Islet of Langerhans (tissue), 1 donor: ENCODE measurements around the gene MYADML2.
A peak's percentile ranks its signal among the peaks of the same experiment; 100 is the strongest.

ENCODE experiments used
- FAIRE-seq: peaks from one replicate; lab custom pipeline; 2011; peaks lifted over from hg19 to GRCh38; lab: Jason Lieb, UNC

MYADML2 gene

GRCh38 chr17:81935709-81936084 is 11.3 kb downstream of the MYADML2 start:
- no peak for FAIRE-seq

- FAIRE-seq, result no peak
These were observed 12.0 kb downstream of the MYADML2 start for GRCh38 chr17:81934850-81935708.

GRCh38 chr17:81934098-81934757 is 12.8 kb downstream of the MYADML2 start:
- no peak for FAIRE-seq

- FAIRE-seq, result no peak
These were observed 13.8 kb downstream of the MYADML2 start for GRCh38 chr17:81933178-81933699.

- no peak for FAIRE-seq
These were observed 14.6 kb downstream of the MYADML2 start for GRCh38 chr17:81932333-81932983.

- no peak for FAIRE-seq
These were observed 15.3 kb downstream of the MYADML2 start for GRCh38 chr17:81931557-81932332.

GRCh38 chr17:81931189-81931556 is 15.9 kb downstream of the MYADML2 start:
- FAIRE-seq, result no peak

GRCh38 chr17:81930142-81931125 is 16.6 kb downstream of the MYADML2 start:
- no peak for FAIRE-seq

- no peak for FAIRE-seq
These were observed 17.5 kb downstream of the MYADML2 start for GRCh38 chr17:81929253-81930141.

- no peak for FAIRE-seq
These were observed 18.3 kb downstream of the MYADML2 start for GRCh38 chr17:81928544-81929252.

- peak; percentile 17 for FAIRE-seq
These were observed 19.1 kb downstream of the MYADML2 start, which contains the start of gene MAFG for GRCh38 chr17:81927653-81928543. Gene MAFG, minus strand, starts transcription at chr17:81927735. Its CDS starts 4,550 bp downstream, at chr17:81923185.

- FAIRE-seq, result no peak
These were observed 19.8 kb downstream of the MYADML2 start for GRCh38 chr17:81927152-81927652.

GRCh38 chr17:81926451-81927151 is 20.4 kb downstream of the MYADML2 start:
- no peak for FAIRE-seq

GRCh38 chr17:81925860-81926450 is 21.1 kb downstream of the MYADML2 start:
- no peak for FAIRE-seq

GRCh38 chr17:81924557-81925532 is 22.2 kb downstream of the MYADML2 start:
- no peak for FAIRE-seq
